GM21529 (cell line): ENCODE results near the gene RIN1.
A peak's percentile ranks its signal among the peaks of the same experiment; 100 is the strongest.

Experiments used
- ATAC-seq: cut with Tn5 transposase; IDR thresholded peaks from one replicate; pipeline ENCODE4 v1.9.1; 2021; ENCODE audit not compliant: unreplicated experiment

The RIN1 gene

DNA sequence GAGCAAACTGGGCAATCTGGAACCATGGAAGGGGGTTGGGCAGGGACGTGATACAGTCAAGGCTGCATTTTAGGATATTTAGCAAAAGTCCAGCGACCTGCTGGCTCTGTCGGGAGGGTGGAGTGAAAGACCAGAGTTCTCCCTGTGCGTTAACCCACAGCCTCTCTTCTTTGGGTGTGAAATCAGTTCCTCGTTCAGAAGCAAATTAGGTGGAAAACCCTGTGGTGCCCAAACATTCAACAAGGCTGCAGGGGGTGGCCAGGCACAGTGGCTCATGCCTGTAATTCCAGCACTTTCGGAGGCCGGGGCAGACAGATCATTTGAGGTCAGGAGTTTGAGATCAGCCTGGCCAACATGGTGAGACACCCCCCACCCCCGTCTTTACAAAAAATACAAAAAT lies 38.6 kb downstream of the RIN1 start:
- no peak for ATAC-seq

DNA sequence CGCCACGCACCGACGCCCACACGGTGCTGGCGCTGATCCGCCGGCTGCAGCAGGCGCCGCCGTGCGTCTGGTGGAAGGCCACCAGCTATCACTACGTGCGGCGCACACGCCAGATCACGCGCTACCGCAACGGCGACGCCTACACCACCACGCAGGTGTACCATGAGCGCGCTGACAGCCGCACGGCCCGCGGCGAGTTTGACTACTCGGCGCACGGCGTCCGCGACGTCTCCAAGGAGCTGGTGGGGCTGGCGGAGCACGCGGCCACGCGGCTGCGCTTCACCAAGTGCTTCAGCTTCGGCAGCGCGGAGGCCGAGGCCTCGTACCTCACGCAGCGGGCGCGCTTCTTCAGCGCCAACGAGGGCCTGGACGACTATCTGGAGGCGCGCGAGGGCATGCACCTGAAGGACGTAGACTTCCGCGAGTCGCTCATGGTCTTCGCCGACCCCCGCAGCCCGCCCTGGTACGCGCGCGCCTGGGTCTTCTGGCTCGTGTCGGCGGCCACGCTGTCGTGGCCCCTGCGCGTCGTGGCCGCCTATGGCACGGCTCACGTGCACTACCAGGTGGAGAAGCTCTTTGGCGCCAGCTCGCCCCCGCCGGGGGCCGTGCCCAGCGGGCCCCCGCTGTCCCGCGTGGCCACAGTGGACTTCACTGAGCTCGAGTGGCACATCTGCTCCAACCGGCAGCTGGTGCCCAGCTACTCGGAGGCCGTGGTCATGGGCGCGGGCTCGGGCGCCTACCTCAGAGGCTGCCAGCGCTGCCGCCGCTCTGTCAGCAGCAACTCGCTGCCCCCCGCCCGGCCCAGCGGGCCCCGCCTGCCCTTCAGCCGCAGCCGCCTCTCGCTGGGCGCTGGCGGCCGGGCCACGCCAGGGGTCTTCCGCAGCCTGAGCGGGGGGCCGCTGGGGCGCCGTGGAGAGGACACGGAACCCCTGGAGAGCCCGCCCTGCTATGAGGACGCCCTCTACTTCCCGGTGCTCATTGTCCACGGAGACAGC lies 41.3 kb downstream of the RIN1 start:
- ATAC-seq, result no peak

DNA sequence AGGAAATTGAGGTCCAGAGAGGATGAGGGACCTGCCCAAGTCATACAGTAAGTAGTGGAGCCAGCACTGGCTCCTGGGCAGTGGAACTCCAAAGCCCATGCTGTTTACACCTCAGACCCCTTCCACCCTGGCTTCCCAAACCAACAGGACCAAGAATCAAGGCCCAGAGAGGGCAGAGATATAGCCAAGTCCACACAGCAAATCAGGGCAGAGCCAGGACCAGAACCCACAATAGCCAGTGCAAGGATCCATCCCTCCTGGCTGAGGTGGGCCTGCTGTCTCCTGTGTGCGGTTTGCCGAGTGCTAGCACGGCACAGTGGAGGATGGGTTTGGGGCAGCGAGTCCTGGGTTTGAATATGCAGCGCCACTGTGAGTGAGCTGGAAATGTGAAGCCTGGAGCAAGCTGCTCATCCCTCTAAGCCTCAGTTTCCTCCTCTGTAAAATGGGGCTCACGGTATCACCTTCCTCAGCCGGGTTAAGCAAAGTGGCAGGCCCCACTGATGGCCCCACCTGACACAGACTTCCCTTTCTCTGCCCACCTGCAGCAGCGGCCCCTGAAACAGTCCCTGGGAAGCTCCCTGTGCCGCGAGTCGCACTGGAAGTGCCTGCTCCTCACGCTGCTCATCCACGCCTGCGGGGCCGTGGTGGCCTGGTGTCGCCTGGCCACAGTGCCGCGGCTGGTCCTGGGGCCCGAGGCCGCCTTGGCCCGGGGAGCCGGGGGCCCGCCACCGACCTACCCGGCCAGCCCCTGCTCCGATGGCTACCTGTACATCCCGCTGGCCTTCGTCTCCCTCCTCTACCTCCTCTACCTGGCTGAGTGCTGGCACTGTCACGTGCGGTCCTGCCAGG lies 42.2 kb downstream of the RIN1 start:
- no peak for ATAC-seq

DNA sequence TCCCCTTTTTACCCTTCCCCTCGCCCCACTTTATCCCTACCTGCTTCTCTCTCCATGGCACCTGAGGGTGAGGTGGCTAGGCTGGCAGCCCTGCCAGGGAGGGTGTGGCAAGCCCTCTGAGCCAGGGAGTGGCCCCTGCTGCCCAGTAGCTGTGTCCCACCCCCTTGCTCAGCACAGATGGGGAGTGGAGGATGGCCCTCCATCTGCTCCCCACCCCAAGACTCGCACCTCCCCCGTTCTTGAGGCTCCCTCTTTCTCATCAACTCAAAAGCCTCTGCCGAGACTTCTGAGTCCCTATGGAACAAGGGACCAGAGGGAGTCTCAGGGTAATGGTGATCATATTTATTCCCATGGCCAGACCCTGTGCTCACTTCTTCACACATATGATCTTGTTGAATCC lies 42.9 kb downstream of the RIN1 start:
- no peak for ATAC-seq

DNA sequence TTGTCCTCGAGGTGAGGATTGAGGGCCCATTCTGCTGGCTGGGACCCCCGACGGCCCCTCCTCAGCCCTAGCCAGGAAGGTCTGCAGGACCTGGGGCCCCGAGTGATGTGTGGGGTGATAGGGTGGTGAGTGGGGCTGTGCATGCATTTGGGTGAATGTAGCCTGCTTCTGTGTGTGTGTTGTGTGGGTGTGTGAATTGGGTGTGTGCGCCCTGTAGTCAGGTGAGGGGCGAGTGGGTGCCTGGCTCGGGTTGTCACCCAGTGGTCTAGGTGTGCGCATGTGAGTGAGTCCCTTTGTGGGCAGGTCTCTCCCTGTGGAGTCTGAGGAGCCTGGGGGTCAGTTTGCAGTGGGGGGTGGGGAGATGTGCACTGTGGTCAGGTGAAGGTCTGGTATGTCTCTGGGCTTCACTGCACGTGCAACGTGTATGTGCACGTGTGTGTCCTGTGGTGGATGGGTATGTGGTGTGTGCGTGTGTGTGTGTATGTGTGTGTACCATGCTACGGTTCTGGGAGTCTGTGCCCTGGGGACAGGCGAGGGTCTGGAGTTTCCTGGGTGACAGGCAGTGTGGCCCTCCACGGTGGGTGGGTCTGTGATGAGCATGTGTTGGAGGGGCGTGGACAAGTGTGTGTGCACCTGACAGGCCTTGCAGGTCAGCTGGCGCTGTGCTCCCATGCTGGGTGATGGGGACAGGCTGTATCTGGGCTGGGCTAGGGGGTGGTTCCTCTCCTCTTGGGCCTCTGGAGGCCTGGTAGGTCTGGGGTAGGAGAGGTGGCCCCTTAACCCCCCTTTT lies 43.5 kb downstream of the RIN1 start:
- no peak for ATAC-seq

DNA sequence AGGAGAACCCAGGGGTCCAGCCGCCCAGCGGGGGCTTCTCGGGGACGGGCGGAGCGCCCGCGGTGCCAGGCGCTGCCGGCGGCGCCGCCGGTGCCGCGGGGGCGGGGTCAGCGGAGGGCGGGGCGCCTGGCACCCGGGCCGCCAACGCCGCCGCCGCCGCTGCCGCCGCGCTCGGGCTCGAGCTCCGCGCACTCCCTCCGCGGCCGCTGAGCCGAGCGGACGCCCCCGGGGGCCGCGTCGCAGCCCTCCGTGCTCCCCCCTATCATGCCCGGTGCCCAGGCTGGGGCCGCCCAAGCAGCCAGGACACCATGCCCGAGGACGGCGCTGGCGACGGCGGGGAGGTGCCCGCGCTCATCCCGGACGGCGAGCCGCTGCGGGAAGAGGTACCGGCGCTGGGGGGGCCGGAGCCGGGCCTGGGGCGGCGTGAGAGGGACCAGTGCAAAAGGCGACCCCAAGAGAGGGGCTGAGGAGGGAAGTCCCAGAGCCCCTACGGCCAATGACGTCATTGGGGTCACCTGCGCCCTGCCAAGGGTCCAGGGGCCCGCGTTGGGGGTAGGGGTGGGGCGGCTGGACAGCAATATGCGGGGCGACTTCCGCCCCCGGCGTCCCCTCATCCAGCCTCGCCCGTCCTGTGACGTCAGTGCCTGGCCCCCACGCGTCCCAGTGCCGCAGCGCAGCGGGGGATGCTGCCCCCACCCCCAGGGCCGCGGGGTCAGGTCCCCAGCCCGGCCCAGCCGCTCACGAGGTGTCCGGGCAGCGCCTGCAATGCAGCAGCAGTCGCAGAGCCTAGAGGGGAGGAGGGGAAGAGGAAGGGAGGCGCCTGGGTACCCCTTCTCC lies 44.3 kb downstream of the RIN1 start, which contains the start of gene TMEM151A:
Gene TMEM151A (plus strand): TSS at position 189 of the 837 bp plus-strand sequence. CDS start 120 bp downstream, at position 309.
- no peak for ATAC-seq

DNA sequence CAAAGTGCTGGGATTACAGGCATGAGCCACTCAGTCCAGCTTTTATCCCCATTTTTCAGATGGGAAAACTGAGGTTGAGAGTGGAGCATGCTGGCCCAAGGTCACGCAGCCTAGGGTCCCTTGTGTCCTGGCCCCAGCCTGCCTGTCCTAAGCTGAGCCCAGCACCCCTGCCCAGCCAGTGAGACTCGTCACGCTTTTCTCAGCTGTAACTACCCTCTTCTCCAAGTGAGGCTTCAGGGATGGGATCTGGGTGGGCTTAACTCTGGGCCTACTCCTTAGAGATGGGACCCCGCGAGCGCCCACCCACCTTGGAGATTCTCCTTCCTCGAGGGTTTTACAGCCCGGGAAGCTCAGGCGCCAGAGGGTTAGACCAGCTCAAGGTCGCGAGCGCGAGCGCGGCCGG lies 44.9 kb downstream of the RIN1 start:
- ATAC-seq, result no peak

DNA sequence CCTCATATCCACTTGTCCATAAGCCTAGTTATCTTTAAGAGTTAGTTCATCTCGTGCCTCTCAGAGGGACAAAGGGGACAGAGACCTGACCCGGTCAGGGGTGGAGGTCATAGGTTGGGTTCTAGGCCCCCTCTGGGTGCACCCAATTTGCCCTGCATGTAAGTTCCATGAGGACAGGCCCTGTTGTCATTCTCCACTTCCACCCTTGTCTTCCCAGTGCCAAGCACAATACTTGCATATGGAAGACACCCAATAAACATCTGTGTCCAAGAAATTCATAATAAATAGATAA lies 46.0 kb downstream of the RIN1 start:
- ATAC-seq, result no peak

DNA sequence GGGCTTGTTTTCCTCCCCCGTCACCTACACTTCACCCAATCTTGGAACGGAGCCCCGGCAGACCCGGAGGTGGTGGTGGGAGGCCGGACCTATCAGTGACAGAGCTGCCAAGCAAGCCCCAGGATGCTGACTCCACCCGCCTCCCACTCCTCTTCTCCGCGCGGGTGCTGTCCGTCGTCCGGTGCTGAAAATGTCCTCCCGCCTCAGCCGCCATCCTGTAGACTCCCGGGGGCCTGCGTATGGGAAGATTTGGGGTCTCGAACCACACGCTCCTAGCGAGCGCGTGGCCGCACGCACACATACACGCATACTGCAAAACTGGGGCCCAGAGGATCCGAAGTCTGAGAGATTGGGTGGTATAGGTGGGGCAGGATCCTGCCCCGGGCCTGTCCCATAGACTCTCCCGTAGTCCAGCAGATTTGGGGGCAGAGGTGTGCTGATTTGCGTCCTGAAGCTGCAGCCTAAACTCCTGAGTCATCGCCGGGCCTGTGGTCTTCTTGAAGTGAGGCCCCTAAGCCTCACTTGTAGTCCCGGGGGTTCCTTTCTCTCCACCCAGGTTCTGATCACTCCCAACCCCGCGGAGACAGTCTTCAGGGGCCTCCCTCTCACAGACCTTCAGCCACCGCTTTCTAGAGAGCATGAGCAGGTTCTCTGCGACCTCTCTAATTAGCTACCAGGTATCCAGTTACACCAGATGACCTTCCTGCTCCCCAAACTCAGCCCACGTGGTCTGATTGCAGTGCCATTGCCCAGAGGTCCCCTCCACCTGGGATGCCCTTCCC lies 46.5 kb downstream of the RIN1 start:
- ATAC-seq, result peak; percentile 26

DNA sequence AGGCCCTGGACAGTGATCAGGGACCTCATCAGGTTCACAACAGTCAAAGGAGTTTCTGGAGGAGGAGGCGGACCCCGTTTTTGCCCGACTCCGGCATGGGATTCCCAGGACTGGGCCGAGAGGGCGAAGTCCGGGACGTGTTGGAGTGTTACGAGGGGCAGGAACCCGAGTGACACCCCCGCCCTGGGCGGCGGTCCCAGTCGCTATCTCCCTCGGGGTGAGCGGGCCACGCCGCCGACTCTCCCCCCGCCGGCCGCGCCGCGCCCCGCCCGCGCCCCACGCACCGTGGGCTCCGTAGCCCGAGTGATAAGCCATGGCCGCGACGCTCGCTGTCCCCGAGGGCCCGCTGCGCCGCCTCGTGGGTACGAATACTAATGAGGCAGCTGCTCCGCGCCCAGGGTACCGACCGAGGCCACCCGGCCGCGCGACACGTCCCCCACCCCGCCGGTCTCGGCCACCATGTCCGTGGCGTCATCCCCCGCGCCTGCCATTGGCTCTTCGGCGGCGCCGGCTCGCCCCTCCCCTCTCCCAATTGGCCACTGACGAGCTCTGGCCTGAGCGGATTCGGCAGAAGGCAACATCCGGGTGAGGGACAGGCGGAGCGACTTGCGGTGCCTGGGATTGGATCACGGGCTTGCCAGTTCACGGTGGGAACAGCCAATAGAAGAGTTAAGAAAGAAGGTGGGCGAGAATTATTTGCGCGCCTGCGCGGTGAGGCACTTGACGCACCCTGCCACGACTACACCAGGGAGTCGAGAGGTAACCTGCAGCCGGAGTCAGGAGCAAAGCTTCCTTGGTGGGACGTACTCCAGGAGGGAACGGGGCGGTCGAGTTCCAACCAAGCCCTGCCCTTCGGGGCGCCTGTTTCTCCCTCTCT lies 47.3 kb downstream of the RIN1 start, which contains the start of gene YIF1A:
Gene YIF1A (minus strand): TSS at position 473 of the 877 bp plus-strand sequence. CDS start 158 bp downstream, at position 315.
- ATAC-seq, result peak; percentile 93

DNA sequence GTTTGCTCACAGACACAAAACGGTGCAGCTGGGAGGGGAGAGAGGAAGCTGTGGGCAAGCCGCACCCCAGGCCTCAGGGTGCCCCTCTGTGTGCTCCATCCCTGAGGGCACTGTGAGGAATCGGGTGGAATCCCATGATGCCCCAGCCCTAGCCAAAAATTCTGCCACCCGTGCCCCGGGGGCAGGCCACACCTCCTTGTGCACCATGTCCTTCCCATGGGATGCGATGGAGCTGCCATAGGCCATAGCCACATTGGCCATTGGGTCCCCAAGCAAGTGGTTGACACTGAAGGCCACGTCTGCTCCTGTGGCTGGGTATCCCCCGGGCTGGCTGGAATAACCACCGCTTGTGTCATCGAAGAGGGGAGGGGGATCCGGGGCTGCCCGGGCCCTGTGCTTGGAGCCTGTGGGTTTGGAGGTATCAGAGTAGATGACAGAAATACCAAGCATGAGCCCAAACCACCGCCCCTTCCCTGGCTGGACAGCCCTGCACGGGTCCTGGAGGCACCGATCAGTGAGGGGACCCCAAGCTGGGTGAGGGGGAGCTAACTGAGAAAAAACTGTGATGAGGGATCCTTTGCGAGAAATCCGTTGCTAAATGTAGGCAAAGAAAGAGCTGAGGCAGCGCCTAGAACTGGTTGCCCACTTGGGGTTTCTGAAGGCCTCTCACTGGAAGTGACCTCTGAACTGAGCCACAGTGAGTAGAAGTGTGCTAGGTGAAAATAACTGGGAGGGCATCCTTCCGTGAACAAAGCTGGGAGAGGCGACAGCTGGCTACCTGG lies 48.2 kb downstream of the RIN1 start:
- no peak for ATAC-seq

DNA sequence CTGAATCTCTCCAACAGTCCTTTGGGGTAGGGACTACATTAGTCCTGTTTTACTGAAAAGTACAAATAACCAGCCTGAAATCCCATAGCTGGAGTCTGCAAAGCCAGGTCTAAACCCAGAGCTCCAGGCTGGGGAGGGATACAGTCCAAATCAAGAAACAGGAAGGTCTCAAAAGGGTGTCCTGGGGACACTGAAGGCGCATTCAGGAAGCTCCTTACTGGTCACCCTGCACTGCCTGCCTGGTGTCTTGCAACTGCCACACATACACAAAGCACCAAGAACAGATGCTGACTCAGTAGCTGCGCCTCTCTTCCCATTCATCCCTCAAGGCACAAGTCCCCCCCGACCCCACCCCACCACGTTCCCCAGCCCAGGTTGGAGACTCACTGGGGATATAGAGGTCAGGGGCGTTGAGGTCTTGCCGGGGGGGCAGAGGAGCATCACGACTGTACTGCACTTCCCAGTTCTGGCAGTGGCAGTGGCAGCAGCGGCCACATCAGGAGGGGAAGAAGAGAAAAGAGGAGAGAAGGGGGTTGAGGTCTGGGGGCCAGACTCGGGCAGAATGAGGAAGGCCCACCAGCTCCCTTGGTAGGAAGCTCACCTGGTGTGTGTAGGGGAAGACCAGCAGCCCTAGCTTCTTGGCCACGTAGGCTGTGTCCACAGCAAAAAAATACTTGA lies 48.9 kb downstream of the RIN1 start:
- ATAC-seq, result no peak

DNA sequence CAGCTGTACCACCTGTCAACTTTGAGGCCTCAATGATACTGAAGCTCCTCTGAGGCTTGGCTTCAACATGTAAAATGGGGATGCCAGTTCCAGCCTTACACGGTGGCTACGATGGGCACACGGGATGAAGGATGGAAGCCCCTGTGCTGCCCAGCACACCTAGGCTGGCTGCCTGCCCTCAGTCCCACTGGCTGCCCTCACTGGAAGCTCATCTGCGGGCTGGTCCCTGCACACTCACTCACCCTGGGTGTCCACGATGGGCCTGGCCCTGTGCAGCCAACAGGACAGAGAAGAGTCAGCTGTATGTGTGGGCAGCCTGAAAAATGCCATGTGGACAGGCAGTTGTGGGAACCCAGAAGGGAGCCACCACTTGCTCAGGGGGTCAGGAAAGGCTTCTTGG lies 49.5 kb downstream of the RIN1 start:
- no peak for ATAC-seq

DNA sequence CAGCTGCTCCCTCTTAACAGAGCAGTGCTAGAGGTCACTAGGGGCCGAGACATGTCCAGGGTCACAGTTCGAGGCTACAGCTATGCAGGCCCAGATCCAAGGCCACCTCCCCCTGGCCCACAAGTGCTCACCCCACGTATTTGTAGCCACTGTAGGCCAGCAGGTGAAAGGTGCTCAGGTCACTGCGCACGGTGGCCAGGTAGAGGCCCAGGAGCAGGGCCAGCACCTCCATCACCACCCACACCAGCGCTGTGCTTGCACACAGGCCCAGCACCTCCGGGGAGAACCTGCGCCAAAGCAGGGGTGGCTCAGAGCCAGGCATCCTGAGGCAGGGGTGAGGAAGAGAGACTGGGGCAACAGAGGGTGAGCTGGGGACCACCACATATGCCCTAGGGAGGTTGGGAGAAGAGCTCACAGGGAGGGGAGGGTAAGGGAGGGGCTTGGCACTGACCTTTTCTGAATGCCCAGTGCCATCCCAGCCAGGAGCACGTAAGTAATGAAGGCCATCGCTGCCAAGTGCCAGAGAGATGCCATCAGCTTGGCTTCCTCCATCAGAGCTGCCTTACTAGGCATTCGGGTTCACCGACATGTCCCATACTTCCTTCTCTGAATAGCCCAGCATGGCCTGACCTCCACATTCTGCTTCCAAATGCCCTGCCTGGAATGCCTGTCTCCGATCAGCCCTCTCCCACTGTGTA lies 50.8 kb downstream of the RIN1 start:
- no peak for ATAC-seq

DNA sequence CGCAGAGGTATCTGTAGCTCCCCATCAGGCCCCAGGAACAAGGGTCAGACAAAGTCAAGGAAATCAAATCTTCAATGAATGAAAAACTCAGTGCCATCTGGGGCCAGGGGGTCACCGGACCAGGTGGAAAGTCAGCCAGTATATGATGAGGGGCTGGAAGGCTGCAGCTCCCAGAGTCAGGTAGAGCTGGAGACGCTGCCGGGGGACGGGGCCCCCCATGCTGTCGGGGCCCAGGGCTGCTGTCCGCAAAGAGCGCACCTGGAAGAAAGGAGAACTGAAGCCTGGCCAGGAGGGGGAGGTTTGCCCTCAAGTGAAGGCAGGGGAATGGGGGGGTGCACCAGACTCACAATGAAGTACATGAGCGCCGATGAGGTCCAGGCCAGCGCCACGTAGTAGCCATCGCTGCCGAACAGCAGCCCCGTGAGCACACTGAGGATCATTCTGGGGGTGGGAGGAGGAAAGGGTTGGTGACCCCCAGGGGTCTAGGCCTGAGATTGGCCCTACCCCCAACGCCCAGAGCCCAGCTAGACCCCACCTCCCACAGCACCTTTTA lies 51.6 kb downstream of the RIN1 start:
- ATAC-seq, result no peak

DNA sequence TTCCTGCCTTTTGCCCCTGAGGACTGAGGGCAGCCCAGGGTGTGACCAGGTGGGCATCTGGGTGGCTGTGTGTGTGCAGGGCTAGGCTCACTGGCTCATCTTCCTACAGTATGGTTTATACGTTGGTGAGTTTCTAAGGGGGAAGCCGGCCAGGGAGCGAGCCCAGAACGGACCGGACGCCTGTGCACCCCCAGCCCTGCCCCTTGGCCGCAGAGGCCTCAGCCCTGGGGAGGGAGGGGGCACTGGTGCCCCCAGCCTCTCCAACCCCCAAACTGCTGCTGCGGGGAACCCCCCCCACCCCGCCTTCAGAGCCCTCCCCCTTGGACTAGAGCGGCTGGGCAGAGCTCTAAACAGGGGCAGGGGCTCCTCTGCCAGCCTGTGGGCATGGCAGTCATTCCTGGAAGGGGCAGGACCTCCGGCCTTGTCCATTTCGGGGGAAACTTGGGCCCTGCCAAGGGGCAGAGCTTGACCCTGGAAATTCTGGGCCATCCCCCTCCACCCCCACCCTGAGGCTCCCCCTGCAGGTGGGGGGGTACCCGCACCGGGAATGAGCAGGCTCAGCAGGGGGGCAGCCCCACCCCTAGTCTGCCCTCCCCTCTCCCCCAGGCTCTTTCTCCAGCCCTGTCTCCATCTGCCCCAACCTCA lies 52.7 kb downstream of the RIN1 start:
- ATAC-seq, result no peak
